RPMI7951 (cell line): Measurements from ENCODE around the gene NCOA3. TPM values are rescaled to one million over a fixed set of nuclear protein-coding genes. Genes with fewer than 3 reads are reported as not detected.

Source experiments
- DNase-seq: peaks from one replicate; pipeline ENCODE4 v3.0.0-alpha.2; 2012; ENCODE audit warnings: low read depth
- total RNA-seq: library from RNA; depleted of rRNA; stranded (reverse); fragments of >200 nt; shearing (Covaris generic); gene quantifications from 2 replicates; pipeline ENCODE4 v1.2.3, GENCODE V29; 2014

The NCOA3 gene
- total RNA-seq, 1 experiment from 2014 or later: 47.9 TPM

DNA sequence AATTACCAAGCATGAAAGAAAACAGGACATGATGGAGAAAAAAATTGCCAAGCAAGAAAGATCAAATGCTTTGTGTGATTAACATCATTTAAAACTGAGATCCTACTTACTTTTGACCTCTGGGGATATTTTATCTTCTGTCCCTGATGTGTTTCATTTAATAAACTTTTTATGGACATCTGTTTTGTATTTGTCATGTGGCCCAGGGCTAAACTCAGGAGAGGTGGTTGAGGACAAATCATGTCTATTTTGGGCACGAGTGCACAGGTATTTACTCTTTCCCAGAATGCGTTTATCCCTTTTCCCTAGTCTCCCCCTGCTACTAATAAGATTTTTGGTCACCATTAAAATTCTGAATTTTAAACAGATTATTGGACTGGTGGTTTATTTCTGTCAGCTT lies 128.2 kb downstream of the NCOA3 start:
- peak; percentile 15 for DNase-seq

DNA sequence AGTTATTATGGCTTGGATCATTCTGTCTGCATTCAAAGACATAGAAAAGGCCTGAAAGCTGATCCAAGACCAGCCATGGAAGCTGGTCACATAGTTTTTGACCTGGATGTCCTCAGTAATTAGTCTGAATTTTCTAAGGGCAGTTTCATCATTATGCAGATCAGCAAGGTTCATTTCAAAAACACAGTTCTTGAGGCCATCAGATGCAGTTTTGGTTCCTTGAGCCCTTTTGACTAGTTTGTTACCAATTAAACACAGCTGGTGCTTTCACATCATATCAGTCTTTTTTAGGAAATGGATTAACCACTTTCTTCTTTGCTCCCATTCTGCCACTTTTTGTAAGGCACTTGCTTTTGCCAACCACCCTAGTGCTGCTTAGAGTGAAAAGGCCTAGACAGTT lies 129.4 kb downstream of the NCOA3 start:
- no peak for DNase-seq

DNA sequence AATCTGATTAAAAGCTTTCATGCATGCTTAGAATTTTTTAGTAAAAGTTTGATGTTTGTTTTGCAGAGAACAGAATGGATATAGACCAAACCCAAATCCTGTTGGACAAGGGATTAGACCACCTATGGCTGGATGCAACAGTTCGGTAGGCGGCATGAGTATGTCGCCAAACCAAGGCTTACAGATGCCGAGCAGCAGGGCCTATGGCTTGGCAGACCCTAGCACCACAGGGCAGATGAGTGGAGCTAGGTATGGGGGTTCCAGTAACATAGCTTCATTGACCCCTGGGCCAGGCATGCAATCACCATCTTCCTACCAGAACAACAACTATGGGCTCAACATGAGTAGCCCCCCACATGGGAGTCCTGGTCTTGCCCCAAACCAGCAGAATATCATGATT lies 133.6 kb downstream of the NCOA3 start:
- no peak for DNase-seq

GRCh38 chr20:47638851-47639250 lies 137.2 kb downstream of the NCOA3 start:
- DNase-seq: no peak

DNA sequence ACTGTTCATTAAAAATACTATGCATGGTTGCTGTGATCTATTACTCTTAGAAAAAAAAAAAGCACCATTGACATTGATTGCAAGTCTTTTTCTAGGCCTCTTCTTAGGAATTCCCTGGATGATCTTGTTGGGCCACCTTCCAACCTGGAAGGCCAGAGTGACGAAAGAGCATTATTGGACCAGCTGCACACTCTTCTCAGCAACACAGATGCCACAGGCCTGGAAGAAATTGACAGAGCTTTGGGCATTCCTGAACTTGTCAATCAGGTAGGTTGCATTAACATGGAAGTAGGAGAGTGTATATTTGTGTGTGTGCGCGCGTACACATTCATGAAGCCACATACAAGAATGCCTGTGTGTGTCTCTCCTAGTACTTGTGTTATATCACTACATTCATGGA lies 140.4 kb downstream of the NCOA3 start:
- no peak for DNase-seq

DNA sequence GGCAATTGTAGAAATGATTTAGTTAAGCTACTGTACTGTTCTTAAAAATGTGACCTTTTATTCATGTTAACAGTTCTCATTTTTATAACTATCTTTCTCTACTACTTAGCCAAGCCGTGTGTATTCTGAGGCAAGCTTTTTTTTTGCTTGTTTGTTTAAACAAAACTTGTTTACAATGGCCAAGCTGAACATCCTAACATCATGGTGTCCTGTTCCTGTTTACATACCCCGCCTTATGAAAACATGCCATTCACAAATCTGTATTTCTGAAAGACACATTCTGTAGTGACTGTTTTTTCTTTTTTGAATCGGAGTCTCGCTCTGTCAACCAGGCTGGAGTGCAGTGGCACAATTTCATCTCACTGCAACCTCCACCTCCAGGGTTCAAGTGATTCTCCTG lies 140.9 kb downstream of the NCOA3 start:
- DNase-seq: no peak

GRCh38 chr20:47645632-47646031 lies 143.9 kb downstream of the NCOA3 start:
- peak; percentile 23 for DNase-seq

DNA sequence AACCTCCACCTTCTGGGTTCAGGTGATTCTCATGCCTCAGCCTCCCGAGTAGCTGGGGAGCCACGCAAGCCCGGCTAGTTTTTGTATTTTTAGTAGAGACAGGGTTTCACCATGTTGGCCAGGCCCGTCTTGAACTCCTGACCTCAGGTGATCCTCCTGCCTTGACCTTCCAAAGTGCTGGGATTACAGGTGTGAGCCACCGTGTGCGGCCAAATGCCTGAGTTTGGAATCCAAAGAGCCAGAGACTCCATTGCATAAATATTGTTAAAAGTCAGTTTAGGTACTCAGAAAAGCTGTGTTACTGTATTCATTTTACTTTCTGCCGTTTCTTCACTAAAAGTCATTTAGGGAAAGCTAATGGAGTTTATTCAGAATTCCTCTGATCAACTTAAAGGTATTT lies 146.3 kb downstream of the NCOA3 start:
- no peak for DNase-seq

DNA sequence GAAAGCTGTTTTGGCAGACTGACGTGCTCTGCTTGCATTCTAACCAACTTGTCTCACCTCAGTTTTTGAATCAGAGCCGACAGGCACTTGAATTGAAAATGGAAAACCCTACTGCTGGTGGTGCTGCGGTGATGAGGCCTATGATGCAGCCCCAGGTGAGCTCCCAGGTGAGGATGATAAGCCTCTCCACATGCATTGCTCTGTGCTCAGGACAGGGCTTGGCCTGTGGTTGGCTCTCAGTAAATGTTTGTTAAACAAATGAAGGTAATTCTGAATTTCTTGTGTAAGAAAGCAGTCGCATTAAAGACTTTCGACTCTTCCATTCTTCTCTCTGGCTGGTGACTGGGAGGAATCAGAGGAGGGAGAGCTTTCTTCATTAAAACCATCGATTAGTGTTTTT lies 147.3 kb downstream of the NCOA3 start:
- no peak for DNase-seq

GRCh38 chr20:47652301-47652700 lies 150.6 kb downstream of the NCOA3 start:
- DNase-seq: no peak

- no peak for DNase-seq
Measured at GRCh38 chr20:47652794-47653193, 151.1 kb downstream of the NCOA3 start.

DNA sequence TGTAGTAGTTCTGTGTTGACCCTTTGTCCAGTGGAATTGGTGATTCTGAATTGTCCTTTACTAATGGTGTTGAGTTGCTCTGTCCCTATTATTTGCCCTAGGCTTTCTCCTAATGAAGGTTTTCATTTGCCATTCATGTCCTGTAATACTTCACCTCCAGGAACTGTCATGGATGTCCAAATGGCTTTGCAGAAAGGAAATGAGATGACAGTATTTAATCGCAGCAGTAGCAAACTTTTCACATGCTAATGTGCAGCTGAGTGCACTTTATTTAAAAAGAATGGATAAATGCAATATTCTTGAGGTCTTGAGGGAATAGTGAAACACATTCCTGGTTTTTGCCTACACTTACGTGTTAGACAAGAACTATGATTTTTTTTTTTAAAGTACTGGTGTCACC lies 152.2 kb downstream of the NCOA3 start:
- no peak for DNase-seq

DNA sequence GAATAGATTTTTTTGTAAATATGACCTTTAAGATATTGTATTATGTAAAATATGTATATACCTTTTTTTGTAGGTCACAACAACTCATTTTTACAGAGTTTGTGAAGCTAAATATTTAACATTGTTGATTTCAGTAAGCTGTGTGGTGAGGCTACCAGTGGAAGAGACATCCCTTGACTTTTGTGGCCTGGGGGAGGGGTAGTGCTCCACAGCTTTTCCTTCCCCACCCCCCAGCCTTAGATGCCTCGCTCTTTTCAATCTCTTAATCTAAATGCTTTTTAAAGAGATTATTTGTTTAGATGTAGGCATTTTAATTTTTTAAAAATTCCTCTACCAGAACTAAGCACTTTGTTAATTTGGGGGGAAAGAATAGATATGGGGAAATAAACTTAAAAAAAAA lies 152.7 kb downstream of the NCOA3 start:
- DNase-seq: no peak

- no peak for DNase-seq
Measured at GRCh38 chr20:47655635-47656034, 153.9 kb downstream of the NCOA3 start.

DNA sequence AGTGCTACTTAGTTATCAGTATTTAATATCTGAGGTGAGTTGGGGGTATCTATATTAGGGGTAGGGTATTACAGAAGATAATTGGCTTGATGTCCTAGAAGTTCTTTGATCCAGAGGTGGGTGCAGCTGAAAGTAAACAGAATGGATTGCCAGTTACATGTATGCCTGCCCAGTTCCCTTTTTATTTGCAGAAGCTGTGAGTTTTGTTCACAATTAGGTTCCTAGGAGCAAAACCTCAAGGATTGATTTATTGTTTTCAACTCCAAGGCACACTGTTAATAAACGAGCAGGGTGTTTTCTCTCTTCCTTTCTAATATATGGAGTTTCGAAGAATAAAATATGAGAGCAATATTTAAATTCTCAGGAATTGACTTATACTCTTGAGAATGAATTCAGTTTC lies 154.6 kb downstream of the NCOA3 start:
- DNase-seq: no peak

DNA sequence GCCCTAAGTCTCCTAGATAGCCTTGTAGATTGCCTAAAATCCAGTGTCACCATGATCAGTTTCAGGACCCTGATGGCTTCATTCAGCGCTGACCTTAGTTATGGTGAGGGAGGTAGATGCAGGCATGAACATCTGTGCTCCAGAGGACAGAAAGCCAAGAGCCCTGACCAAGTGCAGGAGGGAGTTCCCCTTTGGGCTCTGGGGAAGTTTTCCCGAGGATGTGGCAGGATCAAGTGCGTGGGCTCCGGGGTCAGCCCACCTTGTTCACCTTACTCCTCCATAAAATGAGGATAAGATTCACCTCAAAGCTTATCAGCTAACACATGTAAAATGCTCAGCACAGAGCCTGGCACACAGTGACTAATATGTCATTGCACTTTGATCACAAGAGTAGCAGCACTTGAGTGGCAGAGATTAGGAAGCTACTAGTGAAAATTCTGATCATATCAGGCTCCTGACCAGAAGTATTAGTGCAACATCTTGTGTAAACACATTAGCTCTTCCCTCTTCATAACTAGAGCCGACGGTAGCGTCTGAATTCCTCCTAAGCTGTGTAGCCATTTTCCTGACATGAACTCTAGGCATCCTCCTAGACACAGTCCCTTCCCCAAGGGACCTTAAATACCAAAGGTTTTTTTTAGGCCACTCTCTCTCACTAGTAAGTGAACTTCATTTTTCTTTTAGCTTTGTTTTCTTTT lies 158.4 kb downstream of the NCOA3 start:
- DNase-seq: no peak

DNA sequence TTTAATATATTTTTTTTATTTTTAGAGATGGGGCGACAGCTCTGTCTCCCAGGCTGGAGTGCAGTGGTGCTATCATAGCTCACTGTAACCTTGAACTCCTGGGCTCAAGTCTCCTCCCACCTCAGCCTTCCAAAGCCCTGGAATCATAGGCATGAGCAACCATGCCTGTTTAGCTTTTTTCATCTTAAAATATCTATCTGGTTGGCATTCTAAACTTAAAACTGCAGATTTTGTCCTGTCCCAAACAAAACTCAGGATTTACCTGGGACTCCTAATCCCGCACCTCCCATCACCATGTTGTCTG lies 158.9 kb downstream of the NCOA3 start:
- DNase-seq: no peak

- no peak for DNase-seq
Measured at GRCh38 chr20:47660983-47661700, 159.5 kb downstream of the NCOA3 start.

GRCh38 chr20:47661714-47662113 lies 160.0 kb downstream of the NCOA3 start:
- DNase-seq: no peak

DNA sequence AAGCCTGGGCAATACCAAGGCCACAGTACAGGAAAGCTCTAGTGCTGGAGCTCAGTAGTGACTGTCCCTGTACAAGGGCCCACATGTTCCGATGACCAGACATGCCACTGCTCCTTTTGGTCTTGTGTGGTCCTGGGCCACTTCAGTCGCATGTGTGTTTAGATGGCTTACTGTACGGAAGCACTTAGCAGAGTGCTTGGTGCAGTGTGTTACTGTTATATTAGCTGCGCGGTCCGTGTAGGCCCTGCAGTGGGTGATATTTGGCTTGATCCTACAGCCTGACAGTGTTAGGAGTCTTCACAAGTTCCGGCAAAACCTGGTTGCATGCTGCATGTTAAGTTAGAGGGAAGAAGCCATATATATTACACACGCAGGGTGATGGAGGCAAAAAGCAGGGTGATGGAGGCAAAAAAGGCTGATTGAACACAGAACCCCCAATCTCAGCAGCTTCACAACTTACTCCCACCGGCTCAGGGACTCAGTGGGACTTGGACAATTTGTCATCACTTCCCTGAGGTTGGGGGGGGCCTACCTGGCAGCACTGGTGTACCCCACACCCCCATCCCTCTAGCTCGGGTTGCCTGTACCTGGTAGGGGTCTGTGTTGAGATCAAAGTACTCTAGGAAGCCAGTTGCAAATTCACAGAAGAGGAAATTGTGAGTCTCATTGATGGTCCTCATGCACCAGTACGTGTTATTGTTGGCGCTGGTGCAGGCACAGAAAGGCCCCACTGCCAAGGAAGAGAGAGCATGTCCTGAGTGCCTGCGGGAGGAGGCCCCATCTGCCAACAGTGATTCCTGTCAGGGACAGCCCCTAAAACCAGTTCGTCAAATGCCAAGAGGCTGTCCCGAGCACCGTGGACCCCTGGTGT lies 161.0 kb downstream of the NCOA3 start:
- DNase-seq: no peak

- DNase-seq: peak; percentile 76
Measured at GRCh38 chr20:47663354-47664067, 161.8 kb downstream of the NCOA3 start.

DNA sequence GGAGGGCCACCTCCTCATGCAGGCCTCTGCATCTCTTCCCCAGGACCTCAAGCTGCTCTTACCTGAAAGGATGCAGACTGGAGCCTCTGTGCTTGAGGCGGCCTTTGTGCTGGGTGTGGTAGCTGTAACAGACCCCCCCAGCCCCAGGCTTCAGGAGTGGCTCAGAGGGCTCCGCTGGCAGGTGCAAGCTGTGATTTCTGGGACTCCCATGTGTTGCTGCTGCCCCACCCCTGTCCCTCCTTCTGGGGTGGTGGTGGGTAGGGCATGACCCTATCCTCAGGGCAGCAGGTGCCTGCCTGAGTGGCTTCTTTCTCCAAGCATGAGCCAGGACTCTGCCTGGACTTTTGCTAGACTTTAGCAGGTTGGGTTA lies 162.4 kb downstream of the NCOA3 start:
- no peak for DNase-seq
